IPS-20b (cell line): ENCODE data around the gene GRPEL1.

Source experiments
- H3K27ac ChIP-seq: one replicate; pipeline ENCODE4 v1.5.1; 2013; ENCODE audit warnings: low read length
- H3K27me3 ChIP-seq: 2 replicates; pipeline ENCODE4 v1.6.1; 2013; ENCODE audit warnings: mild to moderate bottlenecking, low read length, inconsistent platforms; ENCODE audit not compliant: insufficient read depth
- H3K36me3 ChIP-seq: 2 replicates; pipeline ENCODE4 v1.6.1; 2013; ENCODE audit warnings: low read depth, mild to moderate bottlenecking, inconsistent platforms, low read length, moderate library complexity; ENCODE audit not compliant: insufficient read depth
- H3K4me1 ChIP-seq: 2 replicates; pipeline ENCODE4 v1.6.1; 2013; ENCODE audit warnings: mild to moderate bottlenecking, control low read depth, inconsistent platforms, low read length, moderate library complexity; ENCODE audit not compliant: insufficient read depth
- H3K4me3 ChIP-seq: 2 replicates; pipeline ENCODE4 v1.5.1; 2013; ENCODE audit warnings: mild to moderate bottlenecking, low read length, inconsistent platforms
- H3K9ac ChIP-seq: 2 replicates; pipeline ENCODE4 v1.6.1; 2013; ENCODE audit warnings: low read depth, mild to moderate bottlenecking, inconsistent platforms, low read length, moderate library complexity
- H3K9me3 ChIP-seq: 2 replicates; pipeline ENCODE4 v1.6.1; 2013; ENCODE audit warnings: mild to moderate bottlenecking, low read depth, low read length, inconsistent platforms; ENCODE audit not compliant: insufficient read depth

The GRPEL1 gene

DNA sequence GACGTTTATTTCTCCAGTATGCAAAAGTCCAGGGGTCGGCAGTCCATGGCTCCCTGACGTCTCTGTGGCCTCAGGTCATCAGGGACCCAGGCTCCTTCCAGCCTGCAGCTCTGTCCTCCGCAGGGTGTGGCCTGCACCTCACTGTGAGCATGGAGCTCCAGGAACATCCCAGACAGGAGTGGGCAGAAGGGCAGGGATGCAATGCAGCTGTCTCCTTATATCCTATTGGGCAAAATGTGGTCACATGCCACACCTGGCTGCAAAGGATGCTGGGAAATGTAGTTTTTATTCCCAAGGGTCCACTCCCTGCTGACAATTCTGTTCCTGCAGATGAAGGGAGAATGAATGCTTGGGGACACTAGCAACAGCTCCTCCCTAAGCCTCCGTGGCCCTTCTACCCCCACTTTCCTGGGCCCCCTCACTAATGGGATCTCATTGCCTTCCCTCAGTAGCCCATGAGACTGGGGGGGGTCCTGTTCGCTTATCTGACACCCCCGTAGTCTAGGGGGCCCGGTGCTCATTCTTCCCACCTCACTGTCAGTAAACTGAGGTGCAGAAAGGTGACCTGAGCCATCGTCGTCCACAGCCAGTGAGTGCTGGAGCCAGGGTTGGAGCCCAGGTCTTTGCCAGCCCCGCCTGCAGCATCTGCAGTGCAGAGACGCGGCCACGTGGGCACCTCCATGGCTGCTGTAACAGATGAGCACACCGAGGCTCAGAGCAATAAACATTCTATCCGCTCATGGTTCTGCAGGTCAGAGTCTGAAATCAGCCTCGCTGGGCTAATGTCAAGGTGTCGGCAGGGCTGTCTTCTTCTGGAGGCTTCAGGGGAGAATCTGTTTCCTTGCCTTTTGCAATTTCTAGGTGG lies 5.9 kb upstream of the GRPEL1 start:
- Histone ChIP-seq H3K27me3 (peaks cover 36% of the 10 kb centered on the region), H3K9ac (no peak overlapping the region), H3K4me1 (no peaks in the 10 kb centered on the region), H3K27ac (no peak overlapping the region), H3K9me3 (no peaks in the 10 kb centered on the region), H3K4me3 (no peak overlapping the region), H3K36me3 (no peaks in the 10 kb centered on the region)

DNA sequence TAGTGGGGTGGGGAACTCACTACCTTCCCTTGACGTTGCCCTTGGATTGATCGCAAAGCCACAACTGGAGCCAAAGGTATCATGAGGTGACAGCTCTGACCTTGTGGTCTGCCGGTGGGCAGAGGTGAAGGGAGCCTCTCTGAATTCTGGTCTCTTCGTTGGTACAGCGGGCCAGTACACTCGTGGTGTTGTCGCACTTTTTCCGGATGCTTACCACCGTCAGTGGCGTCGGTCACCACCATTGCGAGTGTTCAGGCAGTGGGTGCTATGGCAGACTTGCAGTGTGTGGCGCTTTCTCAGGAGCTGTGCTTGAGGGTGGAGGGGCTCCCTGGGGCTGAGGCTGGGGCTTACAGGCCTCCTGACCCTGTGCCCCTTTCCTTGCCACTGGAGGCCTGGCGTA lies 5.2 kb upstream of the GRPEL1 start:
- Histone ChIP-seq H3K27me3 (peaks cover 38% of the 10 kb centered on the region), H3K9me3 (no peaks in the 10 kb centered on the region), H3K27ac (no peak overlapping the region), H3K4me3 (no peak overlapping the region), H3K4me1 (no peaks in the 10 kb centered on the region), H3K36me3 (no peaks in the 10 kb centered on the region), H3K9ac (no peak overlapping the region)

DNA sequence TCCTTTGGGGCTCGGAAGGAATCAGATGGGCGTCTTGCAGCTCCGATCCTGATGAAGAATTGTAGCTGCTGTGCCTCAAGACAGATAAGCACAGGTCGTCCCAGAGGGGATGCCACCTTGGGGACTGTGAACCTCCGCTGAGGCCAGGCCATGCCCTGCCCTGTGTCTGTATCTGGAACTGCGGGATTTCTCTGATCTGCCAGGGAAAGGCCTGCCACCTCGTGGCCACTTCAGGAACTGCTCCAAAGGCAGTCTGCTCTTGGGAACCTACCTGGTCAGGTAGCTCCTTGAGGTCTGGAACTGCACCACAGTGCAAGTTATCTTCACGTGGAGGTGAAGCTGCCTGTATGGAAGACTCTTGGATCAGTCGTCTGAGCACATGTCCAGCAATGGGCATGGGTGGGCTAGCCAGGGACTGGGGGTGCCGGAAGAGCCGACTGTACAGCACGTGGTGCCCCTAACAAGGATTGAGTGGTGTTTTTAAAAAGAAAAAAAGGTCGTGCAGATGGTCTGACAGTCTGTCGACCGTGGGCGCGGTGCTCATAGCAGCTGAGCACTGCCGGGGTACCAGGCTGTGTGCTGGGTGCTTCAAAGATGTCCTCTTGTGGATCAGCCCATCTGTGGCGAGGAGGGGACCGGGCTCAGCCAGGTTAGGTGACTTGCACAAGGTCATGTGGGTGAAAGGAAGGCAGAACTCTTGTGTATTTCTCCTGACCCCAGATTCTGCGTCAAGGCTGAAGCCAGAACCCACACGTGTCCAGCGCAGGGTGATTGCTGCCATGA lies 3.1 kb upstream of the GRPEL1 start:
- H3K27ac ChIP-seq, result no peak overlapping the region
- no peak overlapping the region for H3K9ac ChIP-seq
- H3K27me3 ChIP-seq, result peaks cover 38% of the 10 kb centered on the region
- H3K9me3 ChIP-seq, result no peaks in the 10 kb centered on the region
- no peak overlapping the region for H3K4me3 ChIP-seq
- H3K4me1 ChIP-seq, result peaks cover 4% of the 10 kb centered on the region; the same call in 1 of the 2 replicates
- no peaks in the 10 kb centered on the region; the same call in 1 of the 2 replicates for H3K36me3 ChIP-seq

DNA sequence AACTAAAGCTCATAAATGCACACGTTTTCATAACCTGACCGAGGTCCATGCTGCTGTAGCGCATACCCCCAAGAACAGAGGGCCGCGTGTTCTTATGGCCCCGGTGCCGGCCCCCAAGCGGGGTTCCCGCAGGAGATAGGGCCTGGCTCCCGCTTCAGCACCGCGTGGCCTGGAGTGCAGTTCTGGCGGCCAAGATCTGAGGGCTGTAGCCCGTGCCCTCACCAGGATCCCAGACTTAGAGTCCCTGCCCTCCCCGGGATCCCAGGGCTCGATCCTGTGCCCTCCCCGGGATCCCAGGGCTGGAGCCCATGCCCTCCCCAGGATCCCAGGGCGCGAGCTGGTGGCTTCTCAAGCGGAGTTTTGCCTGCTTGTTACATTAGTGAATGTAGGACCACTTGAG lies 1.0 kb upstream of the GRPEL1 start:
- Histone ChIP-seq H3K9ac (peak overlapping the region; percentile 65; the same call in 1 of the 2 replicates), H3K36me3 (peaks cover 18% of the 10 kb centered on the region), H3K4me1 (peaks cover 4% of the 10 kb centered on the region; the same call in 1 of the 2 replicates)

DNA sequence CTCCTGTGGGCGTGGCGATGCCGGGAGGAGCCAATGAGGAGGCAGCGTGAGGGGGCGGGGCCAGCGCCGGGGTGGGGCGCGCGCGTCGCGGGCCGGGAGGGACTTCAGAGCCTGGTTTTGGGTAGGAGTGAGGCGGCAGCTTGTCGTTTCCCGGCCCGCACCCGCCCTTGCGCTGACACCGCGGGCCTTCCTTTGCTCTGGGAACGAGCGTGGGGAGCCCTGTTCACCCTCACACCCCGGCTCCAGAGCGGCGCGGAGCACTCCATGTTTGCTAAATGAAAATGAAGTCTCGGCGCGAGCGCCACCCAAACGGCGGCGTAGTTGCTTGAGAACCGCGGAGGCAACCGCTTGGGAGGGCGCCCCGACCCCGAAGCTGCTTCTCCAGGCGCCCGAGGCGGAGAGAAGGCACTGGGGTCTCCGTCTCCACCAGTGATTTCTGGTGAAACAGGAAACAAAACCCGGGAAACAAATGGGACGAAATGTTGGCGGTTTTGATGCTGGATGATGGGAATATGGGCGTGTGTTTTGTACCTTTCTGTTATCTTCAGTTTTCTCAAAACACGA lies 497 bp upstream of the GRPEL1 start:
- H3K9ac ChIP-seq, result peak overlapping the region; percentile 65; the same call in 1 of the 2 replicates
- no peaks in the 10 kb centered on the region for H3K9me3 ChIP-seq
- H3K4me3 ChIP-seq, result peak overlapping the region; percentile 77
- H3K36me3 ChIP-seq, result peaks cover 23% of the 10 kb centered on the region
- H3K4me1 ChIP-seq, result peaks cover 4% of the 10 kb centered on the region; the same call in 1 of the 2 replicates
- H3K27me3 ChIP-seq, result peaks cover 38% of the 10 kb centered on the region
- no peak overlapping the region for H3K27ac ChIP-seq

More for the DNA sequence above, 1.0 kb upstream of the GRPEL1 start:
- Histone ChIP-seq H3K27ac (no peak overlapping the region), H3K4me3 (peak overlapping the region; percentile 77), H3K9me3 (no peaks in the 10 kb centered on the region), H3K27me3 (peaks cover 38% of the 10 kb centered on the region)

DNA sequence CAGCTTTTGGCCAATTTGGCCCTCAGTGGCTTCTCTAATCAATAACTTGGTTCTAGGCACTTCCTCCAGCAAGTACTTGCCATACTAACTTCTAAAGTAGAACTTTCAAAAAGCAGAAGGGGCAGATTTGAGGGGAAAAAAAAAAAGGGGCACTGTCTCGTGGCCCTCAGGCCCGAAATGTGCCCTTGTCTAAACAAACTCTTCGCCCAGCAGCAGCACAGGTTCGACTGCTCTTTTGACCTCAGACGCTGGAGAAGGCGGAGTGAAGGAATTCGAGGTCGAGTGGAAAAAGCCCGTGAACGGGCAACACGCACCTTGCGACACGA lies 775 bp downstream of the GRPEL1 start:
- Histone ChIP-seq H3K4me1 (peaks cover 4% of the 10 kb centered on the region; the same call in 1 of the 2 replicates), H3K9ac (peak overlapping the region; percentile 83), H3K27me3 (peaks cover 36% of the 10 kb centered on the region), H3K36me3 (peaks cover 33% of the 10 kb centered on the region), H3K27ac (no peak overlapping the region), H3K9me3 (no peaks in the 10 kb centered on the region), H3K4me3 (peak overlapping the region; percentile 77)

DNA sequence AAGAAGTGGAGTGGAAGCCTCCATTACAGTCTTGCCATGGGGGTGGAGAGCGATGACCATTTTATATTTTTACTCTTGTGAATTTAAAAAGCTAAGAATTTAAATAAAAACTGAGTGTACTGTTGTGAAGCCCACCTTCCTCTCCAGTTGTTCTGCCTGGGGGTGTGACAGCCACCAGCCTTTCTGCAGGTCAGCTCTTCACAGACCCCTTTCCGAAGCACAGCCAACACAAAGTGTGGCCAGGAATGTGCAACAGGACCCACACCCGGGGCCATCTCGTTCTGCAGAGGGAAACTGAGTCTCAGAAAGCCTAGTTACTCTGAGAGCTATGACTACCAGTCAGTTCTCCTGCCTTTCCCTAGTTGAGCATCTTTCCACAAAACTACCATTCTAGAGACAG lies 1.4 kb downstream of the GRPEL1 start:
- H3K9ac ChIP-seq, result peak overlapping the region; percentile 83; the same call in 1 of the 2 replicates
- H3K4me3 ChIP-seq, result peak overlapping the region; percentile 77
- no peak overlapping the region for H3K27ac ChIP-seq
- peaks cover 39% of the 10 kb centered on the region for H3K36me3 ChIP-seq
- H3K4me1 ChIP-seq, result peaks cover 4% of the 10 kb centered on the region; the same call in 1 of the 2 replicates
- H3K27me3 ChIP-seq, result peaks cover 30% of the 10 kb centered on the region
- H3K9me3 ChIP-seq, result no peaks in the 10 kb centered on the region

DNA sequence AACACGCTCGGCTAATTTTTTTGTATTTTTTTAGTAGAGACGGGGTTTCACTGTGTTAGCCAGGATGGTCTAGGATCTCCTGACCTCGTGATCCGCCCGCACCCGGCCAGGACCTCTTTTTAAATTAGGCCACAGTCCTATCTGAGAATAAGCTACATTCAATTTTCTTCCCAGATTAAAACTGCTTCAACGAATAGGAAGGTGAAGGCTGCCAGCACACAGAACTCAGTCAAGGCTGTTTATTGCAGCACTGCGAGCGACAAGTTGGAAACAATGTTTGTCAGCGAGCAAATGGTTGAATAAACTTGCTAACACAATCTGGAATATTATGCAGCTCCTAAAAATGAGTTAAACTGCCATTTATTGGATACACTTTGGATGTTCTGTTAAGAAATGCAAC lies 1.9 kb downstream of the GRPEL1 start:
- H3K9ac ChIP-seq, result no peak overlapping the region
- peaks cover 25% of the 10 kb centered on the region for H3K27me3 ChIP-seq
- no peak overlapping the region for H3K27ac ChIP-seq
- H3K4me3 ChIP-seq, result peak overlapping the region; percentile 26; the same call in 1 of the 2 replicates
- peaks cover 44% of the 10 kb centered on the region for H3K36me3 ChIP-seq
- peaks cover 4% of the 10 kb centered on the region; the same call in 1 of the 2 replicates for H3K4me1 ChIP-seq
- no peaks in the 10 kb centered on the region for H3K9me3 ChIP-seq

DNA sequence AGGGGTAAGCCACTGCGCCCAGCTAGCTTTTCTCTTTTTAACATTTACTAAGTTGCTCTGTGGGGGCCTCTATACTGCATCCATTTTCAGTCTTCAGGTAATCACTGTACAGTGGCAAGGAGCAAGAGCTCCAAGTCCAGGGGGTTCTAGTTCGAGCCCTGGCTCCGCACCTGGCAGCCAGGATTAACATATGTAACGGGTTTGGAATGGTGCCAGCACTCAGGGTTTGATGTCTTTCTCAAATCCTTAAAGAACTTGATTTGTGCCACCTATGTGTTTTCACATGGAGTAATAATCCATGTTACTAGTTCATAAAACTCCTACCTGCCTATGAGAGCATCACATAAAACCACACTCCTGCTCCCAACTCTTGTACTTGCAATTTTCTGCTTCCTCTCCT lies 4.5 kb downstream of the GRPEL1 start:
- H3K9me3 ChIP-seq, result no peaks in the 10 kb centered on the region
- H3K27me3 ChIP-seq, result no peaks in the 10 kb centered on the region
- H3K36me3 ChIP-seq, result peaks cover 70% of the 10 kb centered on the region
- no peak overlapping the region for H3K4me3 ChIP-seq
- H3K9ac ChIP-seq, result no peak overlapping the region
- no peak overlapping the region for H3K27ac ChIP-seq
- peaks cover 4% of the 10 kb centered on the region; the same call in 1 of the 2 replicates for H3K4me1 ChIP-seq

DNA sequence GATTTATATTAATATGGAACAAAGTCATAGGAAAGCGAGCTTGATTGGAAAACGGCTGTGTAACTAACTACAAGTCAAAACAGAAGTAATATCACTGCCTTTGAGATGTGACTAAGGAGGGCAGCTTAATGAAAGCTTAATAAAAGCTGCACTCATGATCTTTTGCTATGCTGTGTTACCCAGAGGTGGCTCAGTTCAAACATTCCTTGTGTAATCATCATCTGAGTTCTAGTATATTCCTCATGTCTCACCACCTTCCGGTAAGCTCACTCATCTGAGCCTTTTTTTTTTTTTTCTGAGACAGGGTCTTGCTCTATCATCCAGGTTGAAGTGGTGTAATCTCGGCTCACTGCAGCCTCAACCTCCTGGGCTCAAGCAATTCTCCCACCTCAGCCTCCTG lies 5.0 kb downstream of the GRPEL1 start:
- Histone ChIP-seq H3K36me3 (peaks cover 70% of the 10 kb centered on the region), H3K9ac (no peak overlapping the region), H3K27me3 (no peaks in the 10 kb centered on the region), H3K4me3 (no peak overlapping the region), H3K9me3 (no peaks in the 10 kb centered on the region), H3K27ac (no peak overlapping the region), H3K4me1 (peaks cover 4% of the 10 kb centered on the region; the same call in 1 of the 2 replicates)

DNA sequence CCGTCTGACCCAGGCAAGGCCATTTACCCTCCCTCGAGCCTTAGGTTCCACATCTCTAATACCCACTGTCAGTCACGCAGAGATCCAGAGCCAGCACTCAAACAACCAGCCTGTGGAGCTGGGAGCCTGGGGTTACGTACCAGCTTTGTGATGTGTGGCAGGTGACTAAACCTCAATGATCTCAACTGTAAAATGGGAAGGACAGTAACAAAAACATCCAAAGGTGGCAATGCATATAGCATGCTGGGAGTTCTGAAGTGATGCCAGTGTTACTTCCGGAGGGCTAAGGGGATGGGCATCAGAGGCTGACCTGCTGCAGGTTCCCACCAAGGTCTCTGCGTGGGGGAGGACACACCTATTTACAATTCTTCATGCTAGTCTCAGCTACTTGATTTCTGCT lies 6.0 kb downstream of the GRPEL1 start:
- no peaks in the 10 kb centered on the region for H3K27me3 ChIP-seq
- peaks cover 70% of the 10 kb centered on the region for H3K36me3 ChIP-seq

More for the DNA sequence above, 6.0 kb downstream of the GRPEL1 start:
- H3K4me1 ChIP-seq, result peaks cover 3% of the 10 kb centered on the region; the same call in 1 of the 2 replicates
- H3K4me3 ChIP-seq, result no peak overlapping the region
- no peak overlapping the region for H3K27ac ChIP-seq
- H3K9ac ChIP-seq, result no peak overlapping the region
- no peaks in the 10 kb centered on the region for H3K9me3 ChIP-seq
